Thyroid gland (tissue), 4 donors: Measurements from ENCODE around the gene AP4B1.

Source experiments
- CTCF ChIP-seq, 6 experiments: fragments of 200-600 bp in 3 of 6; fragments of 450-650 bp in 3 of 6; sonication (generic) in 3 of 6; IDR thresholded peaks; one replicate each; pipeline ENCODE4 v1.5.1; 2016 to 2019; ENCODE audit warnings: antibody characterized with exemption in 6 of 6, mild to moderate bottlenecking in 2 of 6, inconsistent platforms in 1 of 6, moderate library complexity in 1 of 6
- POLR2A ChIP-seq, 2 donors: fragments of 450-650 bp; IDR thresholded peaks; one replicate each; pipeline ENCODE4 v1.6.1; 2017; ENCODE audit warnings: antibody characterized with exemption in 2 of 2, mild to moderate bottlenecking in 2 of 2, moderate library complexity in 1 of 2

GRCh38 chr1:113874012-113874879, 30.4 kb downstream of the AP4B1 start:
- TF ChIP-seq POLR2A (IDR thresholded peaks at IDR 0.05) (no peak), CTCF (IDR thresholded peaks at IDR 0.05) (no peak)
